K562 (cell line): ENCODE data around the gene RASD2. TPM values are rescaled to one million over a fixed set of nuclear protein-coding genes. Genes with fewer than 3 reads are reported as not detected.

Experiments
- ATAC-seq: fragments of 200-7000 bp; cut with Tn5 transposase; 3 replicates; pipeline ENCODE4 v1.9.1; 2020; ENCODE audit warnings: moderate library complexity
- BruUV-seq: library from RNA; stranded (reverse); fragments of 400-500 nt; replicated peaks from 2 replicates; lab custom pipeline; 2021; lab: Mats Ljungman, UMichigan
- CTCF ChIA-PET: fragments of 300-600 bp; formaldehyde crosslinking; extraction: SDS; loops from one replicate; lab custom pipeline; 2021; ENCODE audit warnings: low intra/inter-chr PET ratio; lab: Yijun Ruan, JAX
- POLR2A ChIA-PET: fragments of 300-600, 350-650 bp; sonication (Branson Sonifier 250); formaldehyde crosslinking; extraction: SDS; loops from one replicate; lab custom pipeline; 2021; ENCODE audit warnings: antibody characterized with exemption, inconsistent platforms; lab: Yijun Ruan, JAX
- DNase-seq, 4 experiments: peaks; one replicate each; pipeline versions ENCODE4 v3.0.0 to v3.0.0-alpha.2; 2011 to 2018; ENCODE audit warnings: low spot score in 3 of 4, mixed read lengths in 3 of 4; ENCODE audit errors: extremely low read depth in 1 of 4
- FAIRE-seq: peaks from 2 replicates; lab custom pipeline; 2011; peaks lifted over from hg19 to GRCh38; lab: Jason Lieb, UNC
- H2AFZ ChIP-seq: 2 replicates; pipeline ENCODE4 v1.6.0; 2011; ENCODE audit warnings: low read depth, low read length, control low read depth, inconsistent platforms
- H3K27ac ChIP-seq: fragments of 200-600 bp; 3 replicates; pipeline ENCODE4 v1.8.0; 2011; ENCODE audit warnings: low read depth, mild to moderate bottlenecking, control low read depth, inconsistent platforms, low read length, moderate library complexity, mixed read lengths; ENCODE audit errors: extremely low read depth
- H3K27me3 ChIP-seq, 2 experiments: fragments of 300-600 bp in 1 of 2; 2 replicates in 1 of 2; 3 replicates in 1 of 2; pipeline versions ENCODE4 v1.6.0 to v1.8.0; 2011; ENCODE audit warnings: inconsistent platforms in 2 of 2, low read length in 2 of 2, mild to moderate bottlenecking in 1 of 2, mixed read lengths in 1 of 2, moderate library complexity in 1 of 2; ENCODE audit not compliant: control insufficient read depth in 2 of 2, insufficient read depth in 2 of 2
- H3K36me3 ChIP-seq: fragments of 300-600 bp; 3 replicates; pipeline ENCODE4 v1.8.0; 2011; ENCODE audit warnings: mild to moderate bottlenecking, low read length, inconsistent platforms; ENCODE audit not compliant: control insufficient read depth, insufficient read depth
- H3K4me1 ChIP-seq, 2 experiments: fragments of 200-600 bp in 1 of 2; replicated peaks in 1 of 2; 2 replicates in 1 of 2; 3 replicates in 1 of 2; pipeline versions ENCODE4 v1.5.1 to v1.8.0; 2011; ENCODE audit warnings: inconsistent platforms in 2 of 2, low read length in 2 of 2, mild to moderate bottlenecking in 1 of 2, mixed read lengths in 1 of 2, moderate library complexity in 1 of 2; ENCODE audit not compliant: control insufficient read depth in 2 of 2, insufficient read depth in 2 of 2
- H3K4me2 ChIP-seq: 2 replicates; pipeline ENCODE4 v1.6.1; 2011; ENCODE audit warnings: low read length, control low read depth, inconsistent platforms, mixed read lengths; ENCODE audit not compliant: insufficient read depth
- H3K4me3 ChIP-seq: fragments of 200-600 bp; sonication (generic), shearing (Covaris generic); 2 replicates; pipeline ENCODE4 v1.5.1; 2016; ENCODE audit warnings: control low read depth, inconsistent platforms
- H3K79me2 ChIP-seq: fragments of 200-600 bp; 3 replicates; pipeline ENCODE4 v1.8.0; 2011; ENCODE audit warnings: low read length, inconsistent platforms; ENCODE audit not compliant: control insufficient read depth, insufficient read depth
- H3K9ac ChIP-seq, 2 experiments: 2 replicates each; pipeline versions ENCODE4 v1.6.0 to v1.6.1; 2011; ENCODE audit warnings: low read depth in 2 of 2, low read length in 2 of 2, control low read depth in 1 of 2, inconsistent platforms in 1 of 2, mild to moderate bottlenecking in 1 of 2, mixed read lengths in 1 of 2; ENCODE audit not compliant: insufficient read depth in 1 of 2
- H3K9me1 ChIP-seq: one replicate; pipeline ENCODE4 v1.6.0; 2011; ENCODE audit warnings: inconsistent platforms, mild to moderate bottlenecking, low read length, moderate library complexity; ENCODE audit not compliant: control insufficient read depth, insufficient read depth
- H3K9me3 ChIP-seq: replicated peaks from 2 replicates; pipeline ENCODE4 v1.5.1; 2011; ENCODE audit warnings: low read depth, low read length, inconsistent platforms; ENCODE audit not compliant: control insufficient read depth, insufficient read depth
- H4K20me1 ChIP-seq: replicated peaks from 2 replicates; pipeline ENCODE4 v1.6.1; 2011; ENCODE audit warnings: low read length, inconsistent platforms, mixed read lengths; ENCODE audit not compliant: control insufficient read depth, insufficient read depth
- ATF3 ChIP-seq, 2 experiments: fragments of 450-650 bp in 1 of 2; sonication (generic) in 1 of 2; formaldehyde crosslinking in 1 of 2; IDR thresholded peaks in 1 of 2; conservative IDR thresholded peaks in 1 of 2; 2 replicates each; pipeline versions ENCODE4 v1.6.1 to v1.8.1; 2016 to 2023; ENCODE audit warnings: mild to moderate bottlenecking in 2 of 2, moderate library complexity in 2 of 2, inconsistent platforms in 1 of 2, missing genetic modification reagents in 1 of 2
- FOXK2 ChIP-seq, 2 experiments: fragments of 450-650 bp; IDR thresholded peaks in 1 of 2; conservative IDR thresholded peaks in 1 of 2; 2 replicates each; pipeline ENCODE4 v1.6.1; 2016; ENCODE audit warnings: low read depth in 2 of 2, mild to moderate bottlenecking in 1 of 2
- HNRNPH1 ChIP-seq: fragments of 200-400 bp; formaldehyde crosslinking; optimal IDR thresholded peaks from 2 replicates; pipeline ENCODE3; 2017; ENCODE audit warnings: low read depth, mild to moderate bottlenecking, low read length, moderate library complexity
- NR2C2 ChIP-seq, 2 experiments: fragments of 200-800 bp in 1 of 2; sonication (Bioruptor generic) in 1 of 2; sonication (generic) in 1 of 2; formaldehyde crosslinking in 1 of 2; IDR thresholded peaks; 2 replicates each; pipeline versions ENCODE4 v1.6.1 to v1.8.0; 2016 to 2022; ENCODE audit warnings: mild to moderate bottlenecking in 1 of 2, missing compliant biosample characterization in 1 of 2, missing genetic modification characterization in 1 of 2, missing genetic modification reagents in 1 of 2
- SNRNP70 ChIP-seq: fragments of 200-400 bp; formaldehyde crosslinking; optimal IDR thresholded peaks from 2 replicates; pipeline ENCODE3; 2017; ENCODE audit warnings: low read depth, low read length
- WGBS: fragments of 100-300 bp; shearing (Covaris generic); methylation state at CpG from one replicate; pipeline ENCODE4 v1.1.6; 2016; ENCODE audit warnings: low coverage, mixed read lengths; ENCODE audit not compliant: insufficient coverage; ENCODE audit errors: missing lambda C conversion rate; 5-methylcytosine and 5-hydroxymethylcytosine counted together
- in situ Hi-C: fragments of 300-500 bp; cut with MboI; formaldehyde crosslinking; loops from 4 replicates; pipeline ENCODE4 v1.15.0; 2018; ENCODE audit warnings: inconsistent platforms, mixed read lengths
- intact Hi-C: fragments of 100-400 bp; cut with micrococcal nuclease; formaldehyde crosslinking; loops from 2 replicates; pipeline ENCODE4 v1.14.2; 2022
- polyA plus RNA-seq, 8 experiments: library from polyadenylated mRNA; depleted of rRNA in 4 of 8; stranded (reverse) in 5 of 8; unstranded in 3 of 8; fragments of >200 nt; fragmentation: Nextera tagmentation in 2 of 8; fragmentation: Illumina TruSeq in 1 of 8; extraction: Ambion mirVana in 2 of 8; extraction: Trizol in 1 of 8; gene quantifications; 2 replicates each; pipeline versions ENCODE4 v1.2.1 to v1.2.3, GENCODE V29; 2011 to 2014; ENCODE audit warnings: inconsistent platforms in 1 of 8, missing spikeins in 1 of 8
- total RNA-seq, 7 experiments: library from RNA; depleted of rRNA in 6 of 7; stranded (reverse); fragments of >200 nt in 6 of 7; fragmentation: Illumina TruSeq in 2 of 7; extraction: Trizol in 2 of 7; gene quantifications; 2 replicates each; pipeline versions ENCODE4 v1.2.1 to v1.2.3, GENCODE V29; 2011 to 2021; ENCODE audit warnings: low replicate concordance in 1 of 7

Gene RASD2
- total and polyA plus RNA-seq, 9 of the 15 experiments (the other 6 are each of a cell fraction or from before 2014, with no cell fraction given) = 0.05 TPM; not detected in 8

DNA sequence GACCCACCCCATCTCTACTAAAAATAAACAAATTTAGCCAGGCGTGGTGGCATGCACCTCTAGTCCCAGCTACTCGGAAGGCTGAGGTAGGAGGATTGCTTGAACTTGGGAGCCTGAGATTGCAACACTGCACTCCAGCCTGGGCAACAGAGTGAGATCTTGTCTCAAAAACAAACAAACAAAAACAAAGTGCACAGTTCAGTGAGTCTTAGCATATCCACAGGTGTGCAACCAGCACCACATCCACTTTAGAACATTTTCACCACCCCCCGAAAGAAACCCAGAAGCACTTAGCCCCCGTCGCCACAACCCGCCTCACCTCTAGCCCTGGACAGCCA, 49.1 kb downstream of the RASD2 start:
- H3K4me1 ChIP-seq = peaks cover 5 to 6% of the 10 kb centered on the region in 2 experiments; a peak in 4 of 5 replicates
- 53% methylated on average over 6 of the region's 6 CpGs for WGBS
- H3K9me1 ChIP-seq = no peaks in the 10 kb centered on the region
- TF ChIP-seq HNRNPH1 (no peak), NR2C2 (CRISPR knock-in tag; IDR thresholded peaks at IDR 0.05) (no peak), NR2C2 (tag; IDR thresholded peaks at IDR 0.05) (0 out of 2 replicates have a peak, but pooled peaks have one; percentile 4), SNRNP70 (no peak)
- no peaks in the 10 kb centered on the region for H3K9me3 ChIP-seq
- in situ Hi-C loops = loop anchor here (5.0 kb wide), 1 partner anchor 97 kb away; no protein-coding TSS in a partner anchor
- no peak for ATAC-seq
- ChIA-PET CTCF (no interaction called here), POLR2A (no interaction called here)
- H3K79me2 ChIP-seq = no peaks in the 10 kb centered on the region
- no peak overlapping the region for H3K9ac ChIP-seq
- no peaks in the 10 kb centered on the region for H4K20me1 ChIP-seq
- no peaks in the 10 kb centered on the region for H3K36me3 ChIP-seq
- intact Hi-C loops = loop anchor here (5.0 to 10.0 kb wide), 2 partner anchors 33 to 95 kb away; no protein-coding TSS in a partner anchor
- BruUV-seq = no TSS peak
- H2AFZ ChIP-seq = no peak overlapping the region
- FAIRE-seq = no peak
- H3K4me3 ChIP-seq = no peak overlapping the region
- DNase-seq = no peak
- no peak overlapping the region for H3K27ac ChIP-seq
- H3K4me2 ChIP-seq = no peak overlapping the region
- no peaks in the 10 kb centered on the region for H3K27me3 ChIP-seq

- Histone ChIP-seq H2AFZ (no peak overlapping the region), H3K27me3 (no peaks in the 10 kb centered on the region), H3K4me3 (no peak overlapping the region), H3K9me1 (no peaks in the 10 kb centered on the region), H3K79me2 (no peaks in the 10 kb centered on the region), H3K27ac (no peak overlapping the region), H3K9me3 (no peaks in the 10 kb centered on the region), H3K9ac (no peak overlapping the region), H3K4me1 (peaks cover 5 to 6% of the 10 kb centered on the region in 2 experiments; a peak in 4 of 5 replicates), H3K36me3 (no peaks in the 10 kb centered on the region), H3K4me2 (no peak overlapping the region), H4K20me1 (no peaks in the 10 kb centered on the region)
- in situ Hi-C loops (no loop called here), intact Hi-C loops (no loop called here)
- FAIRE-seq (no peak), ATAC-seq (no peak), DNase-seq (no peak)
- WGBS = 26% methylated on average over 8 of the region's 13 CpGs
- TF ChIP-seq FOXK2 (conservative IDR thresholded peaks at IDR 0.05 in 1 of 2, IDR thresholded peaks at IDR 0.05 in 1 of 2; ENCODE audit: low read depth in 2 of 2) = no peak
- TF ChIP-seq ATF3 (IDR thresholded peaks at IDR 0.05) = 0 out of 2 replicates have a peak, but pooled peaks have one; percentile 9
- no peak for TF ChIP-seq ATF3 (CRISPR knock-in tag; conservative IDR thresholded peaks at IDR 0.05)
- BruUV-seq = no TSS peak
- ChIA-PET CTCF (no interaction called here), POLR2A (no interaction called here)
Measured at GRCh38 chr22:35590634-35591295, 50.1 kb downstream of the RASD2 start.
